H1 (cell line): ENCODE results near the gene SLC9C2. TPM values are rescaled to one million over a fixed set of nuclear protein-coding genes. Genes with fewer than 3 reads are reported as not detected.

Experiments used
- CTCF ChIA-PET: fragments of 300-600 bp; sonication (Branson Sonifier 250); formaldehyde crosslinking; loops from one replicate; lab custom pipeline; 2021; ENCODE audit not compliant: partially characterized antibody; lab: Charles Lee
- POLR2A ChIA-PET: fragments of 300-600 bp; sonication (Branson Sonifier 250); formaldehyde crosslinking; loops from one replicate; lab custom pipeline; 2021; ENCODE audit warnings: inconsistent platforms; ENCODE audit not compliant: partially characterized antibody; lab: Charles Lee
- DNase-seq, 2 experiments: peaks; one replicate each; pipeline versions ENCODE4 v3.0.0 to v3.0.0-alpha.2; 2010 to 2022; ENCODE audit warnings: low spot score in 2 of 2, low read depth in 1 of 2, mixed read lengths in 1 of 2
- FAIRE-seq: peaks from 2 replicates; lab custom pipeline; 2011; peaks lifted over from hg19 to GRCh38; lab: Jason Lieb, UNC
- H2AFZ ChIP-seq: 2 replicates; pipeline ENCODE4 v1.8.1; 2012; ENCODE audit warnings: low read length, inconsistent platforms
- H2AK5ac ChIP-seq: 2 replicates; pipeline ENCODE4 v1.6.1; 2013; ENCODE audit warnings: low read depth, low read length
- H2BK120ac ChIP-seq: replicated peaks from 2 replicates; pipeline ENCODE3; 2013; ENCODE audit warnings: low read depth, low read length, inconsistent platforms
- H2BK12ac ChIP-seq: 2 replicates; pipeline ENCODE4 v1.6.1; 2013; ENCODE audit warnings: low read depth, low read length
- H2BK15ac ChIP-seq: 2 replicates; pipeline ENCODE4 v1.6.1; 2013; ENCODE audit warnings: low read length
- H2BK20ac ChIP-seq: 2 replicates; pipeline ENCODE4 v1.6.1; 2013; ENCODE audit warnings: low read length
- H2BK5ac ChIP-seq: 2 replicates; pipeline ENCODE4 v1.6.1; 2013; ENCODE audit warnings: low read depth, low read length
- H3K14ac ChIP-seq: 2 replicates; pipeline ENCODE4 v1.6.1; 2013; ENCODE audit warnings: inconsistent platforms; ENCODE audit not compliant: insufficient read length
- H3K18ac ChIP-seq: 2 replicates; pipeline ENCODE4 v1.6.1; 2013; ENCODE audit warnings: low read length; ENCODE audit errors: extremely low read depth
- H3K23ac ChIP-seq: 2 replicates; pipeline ENCODE4 v1.6.1; 2013; ENCODE audit warnings: inconsistent platforms; ENCODE audit not compliant: insufficient read length
- H3K23me2 ChIP-seq: 2 replicates; pipeline ENCODE4 v1.6.1; 2013; ENCODE audit warnings: low read depth, low read length
- H3K27ac ChIP-seq: 2 replicates; pipeline ENCODE4 v1.6.1; 2011; ENCODE audit warnings: low read depth, low read length, inconsistent platforms
- H3K27me3 ChIP-seq, 4 experiments: replicated peaks in 1 of 4; 1 replicate in 1 of 4; 2 replicates in 3 of 4; pipeline versions ENCODE4 v1.6.1 to v1.8.1; 2011 to 2013; ENCODE audit warnings: low read length in 3 of 4, mild to moderate bottlenecking in 3 of 4, inconsistent platforms in 2 of 4, mixed read lengths in 2 of 4, moderate library complexity in 1 of 4; ENCODE audit not compliant: control insufficient read depth in 3 of 4, insufficient read depth in 3 of 4; ENCODE audit errors: extremely low read depth in 1 of 4
- H3K36me3 ChIP-seq, 4 experiments: 2 replicates each; pipeline versions ENCODE4 v1.6.1 to v1.8.1; 2011 to 2013; ENCODE audit warnings: mild to moderate bottlenecking in 4 of 4, low read length in 3 of 4, moderate library complexity in 2 of 4, control low read depth in 1 of 4, inconsistent platforms in 1 of 4; ENCODE audit not compliant: insufficient read depth in 4 of 4, control insufficient read depth in 2 of 4
- H3K4ac ChIP-seq: replicated peaks from 2 replicates; pipeline ENCODE3; 2013; ENCODE audit warnings: low read length, low read depth, mixed read lengths, inconsistent platforms; ENCODE audit not compliant: insufficient read length
- H3K4me1 ChIP-seq, 4 experiments: replicated peaks in 1 of 4; 1 replicate in 1 of 4; 2 replicates in 3 of 4; pipeline versions ENCODE4 v1.6.1 to v1.8.1; 2011 to 2013; ENCODE audit warnings: low read length in 3 of 4, inconsistent platforms in 2 of 4, mixed read lengths in 1 of 4; ENCODE audit not compliant: insufficient read depth in 4 of 4, control insufficient read depth in 3 of 4
- H3K4me2 ChIP-seq, 2 experiments: 2 replicates each; pipeline versions ENCODE4 v1.6.1 to v1.8.1; 2011 to 2013; ENCODE audit warnings: low read depth in 2 of 2, low read length in 2 of 2, control low read depth in 1 of 2, inconsistent platforms in 1 of 2, mild to moderate bottlenecking in 1 of 2; ENCODE audit not compliant: insufficient read depth in 1 of 2
- H3K4me3 ChIP-seq, 4 experiments: fragments of 200-600, 300-600 bp in 1 of 4; sonication (generic), shearing (Covaris generic), sonication (Bioruptor Twin) in 1 of 4; 2 replicates each; pipeline versions ENCODE4 v1.5.1 to v1.8.1; 2011 to 2016; ENCODE audit warnings: low read length in 4 of 4, low read depth in 3 of 4, control low read depth in 2 of 4, inconsistent platforms in 2 of 4, mild to moderate bottlenecking in 2 of 4, mixed read lengths in 1 of 4, moderate library complexity in 1 of 4; ENCODE audit not compliant: insufficient read depth in 2 of 4; ENCODE audit errors: extremely low read depth in 1 of 4
- H3K56ac ChIP-seq: replicated peaks from 2 replicates; pipeline ENCODE3; 2013; ENCODE audit warnings: low read depth, mild to moderate bottlenecking, mixed read lengths, low read length, inconsistent platforms; ENCODE audit not compliant: insufficient read length
- H3K79me1 ChIP-seq: 2 replicates; pipeline ENCODE4 v1.6.1; 2013; ENCODE audit warnings: low read depth, low read length, control low read depth
- H3K79me2 ChIP-seq, 2 experiments: 2 replicates each; pipeline versions ENCODE4 v1.6.1 to v1.8.1; 2012 to 2013; ENCODE audit warnings: low read length in 2 of 2, mild to moderate bottlenecking in 2 of 2, inconsistent platforms in 1 of 2; ENCODE audit not compliant: insufficient read depth in 2 of 2, control insufficient read depth in 1 of 2
- H3K9ac ChIP-seq, 4 experiments: replicated peaks in 1 of 4; 1 replicate in 1 of 4; 2 replicates in 3 of 4; pipeline versions ENCODE4 v1.6.1 to v1.8.1; 2011 to 2013; ENCODE audit warnings: low read depth in 3 of 4, low read length in 3 of 4, control low read depth in 2 of 4, mild to moderate bottlenecking in 2 of 4, moderate library complexity in 2 of 4, inconsistent platforms in 1 of 4; ENCODE audit errors: extremely low read depth in 1 of 4
- H3K9me3 ChIP-seq, 2 experiments: 2 replicates each; pipeline versions ENCODE4 v1.6.1 to v1.8.1; 2012 to 2013; ENCODE audit warnings: mild to moderate bottlenecking in 2 of 2, moderate library complexity in 2 of 2, control low read depth in 1 of 2, inconsistent platforms in 1 of 2, low read depth in 1 of 2, low read length in 1 of 2, mixed read lengths in 1 of 2; ENCODE audit not compliant: insufficient read depth in 2 of 2
- H4K20me1 ChIP-seq, 2 experiments: replicated peaks in 1 of 2; 2 replicates each; pipeline versions ENCODE3 to v1.8.1; 2011 to 2013; ENCODE audit warnings: inconsistent platforms in 2 of 2, low read length in 2 of 2, mild to moderate bottlenecking in 1 of 2; ENCODE audit not compliant: insufficient read depth in 2 of 2, control insufficient read depth in 1 of 2
- H4K5ac ChIP-seq: 2 replicates; pipeline ENCODE4 v1.6.1; 2013; ENCODE audit warnings: low read length, low read depth, mixed read lengths, inconsistent platforms; ENCODE audit not compliant: insufficient read length
- H4K8ac ChIP-seq: 2 replicates; pipeline ENCODE4 v1.8.0; 2013; ENCODE audit warnings: mild to moderate bottlenecking, moderate library complexity, low read length, inconsistent platforms; ENCODE audit not compliant: insufficient read depth; ENCODE audit errors: extremely low read depth
- H4K91ac ChIP-seq: replicated peaks from 2 replicates; pipeline ENCODE3; 2013; ENCODE audit warnings: low read length, mixed read lengths, inconsistent platforms; ENCODE audit not compliant: insufficient read length
- EGR1 ChIP-seq: IDR thresholded peaks from 2 replicates; pipeline ENCODE4 v1.6.1; 2011; ENCODE audit warnings: low read depth, low read length, borderline replicate concordance
- MAFK ChIP-seq: IDR thresholded peaks from 2 replicates; pipeline ENCODE4 v1.6.1; 2012; ENCODE audit warnings: low read depth, mild to moderate bottlenecking, improper control_type of control experiment, low read length
- SP2 ChIP-seq: IDR thresholded peaks from 2 replicates; pipeline ENCODE4 v1.6.1; 2012; ENCODE audit warnings: mild to moderate bottlenecking, low read length, inconsistent platforms
- TEAD4 ChIP-seq: IDR thresholded peaks from 2 replicates; pipeline ENCODE4 v1.6.1; 2012; ENCODE audit warnings: low read depth, low read length, inconsistent platforms, mixed read lengths
- ZNF274 ChIP-seq: IDR thresholded peaks from 2 replicates; pipeline ENCODE4 v1.7.0; 2012; ENCODE audit warnings: low read length, borderline replicate concordance; ENCODE audit errors: extremely low read depth
- WGBS, 2 experiments: shearing (Covaris generic) in 1 of 2; methylation state at CpG; one replicate each; pipeline versions ENCODE4 v1.1.6 to v1.1.7; 2013 to 2015; ENCODE audit warnings: low lambda C conversion rate in 2 of 2, mixed read lengths in 2 of 2, inconsistent platforms in 1 of 2, low coverage in 1 of 2, missing lambda C conversion rate in 1 of 2; ENCODE audit not compliant: insufficient replicate concordance in 2 of 2, insufficient coverage in 1 of 2, insufficient read length in 1 of 2; ENCODE audit errors: extremely low coverage in 1 of 2, missing lambda C conversion rate in 1 of 2; 5-methylcytosine and 5-hydroxymethylcytosine counted together
- polyA plus RNA-seq, 7 experiments: library from polyadenylated mRNA; depleted of rRNA in 3 of 7; stranded (reverse) in 5 of 7; unstranded in 2 of 7; fragments of >200 nt in 5 of 7; fragments of 200-250 nt in 2 of 7; gene quantifications; 1 replicate in 5 of 7; 2 replicates in 1 of 7; 4 replicates in 1 of 7; pipeline versions ENCODE4 v1.2.1 to v1.2.3, GENCODE V29; 2011 to 2013; ENCODE audit warnings: missing spikeins in 2 of 7, mixed read lengths in 2 of 7
- total RNA-seq: library from RNA; stranded (reverse); fragmentation: NEBNext Ultra II Directional; extraction: Animal tissue kit (Norgen Biotek cat#: 25700); gene quantifications from 2 replicates; pipeline ENCODE4 v1.2.1, GENCODE V29; 2021
- TF ChIP-seq, protein P1 (sequence below), 3 experiments: IDR thresholded peaks; 1 replicate in 2 of 3; 2 replicates in 1 of 3; pipeline versions ENCODE4 v1.5.1 to v1.6.1; 2011; ENCODE audit warnings: low read length in 3 of 3, mild to moderate bottlenecking in 3 of 3, inconsistent platforms in 2 of 3, low read depth in 1 of 3, moderate library complexity in 1 of 3; ENCODE audit not compliant: insufficient read depth in 1 of 3; ENCODE audit errors: control extremely low read depth in 1 of 3

The SLC9C2 gene
- total and polyA plus RNA-seq, 2 of the 8 experiments (the other 6 are each of a cell fraction or from before 2014, with no cell fraction given): not detected

DNA sequence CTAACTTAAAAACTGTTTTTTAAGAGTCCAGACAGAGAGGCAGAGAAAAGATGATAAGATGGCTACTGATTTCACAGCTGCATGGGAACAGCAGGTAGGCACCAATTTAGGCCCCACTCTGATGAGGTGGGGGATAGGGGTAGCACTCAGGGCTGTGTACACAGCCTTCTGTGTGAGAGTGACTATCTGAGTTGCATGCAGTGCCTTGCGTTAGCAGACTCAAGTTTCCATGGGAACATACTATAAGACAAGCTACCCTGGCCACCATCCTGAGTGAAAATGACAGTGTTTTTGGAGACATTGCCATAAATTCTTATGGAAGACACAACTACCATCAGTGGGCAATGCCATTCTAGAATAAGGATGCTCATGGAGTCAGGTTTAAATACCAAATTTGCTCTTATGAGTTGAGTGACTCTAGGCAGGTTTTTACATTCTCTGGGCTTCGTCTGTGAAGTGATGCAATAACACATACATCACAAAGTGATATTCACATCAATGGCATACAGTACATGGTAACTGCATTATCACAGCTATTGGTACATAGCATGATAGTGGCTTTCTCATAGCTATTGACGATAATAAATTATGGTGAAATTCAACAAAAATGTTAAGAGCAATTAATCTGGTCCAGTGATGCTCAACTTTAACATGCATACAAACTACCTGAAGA lies 30.5 kb downstream of the SLC9C2 start:
- Histone ChIP-seq H2AFZ (no peak overlapping the region), H3K23me2 (no peaks in the 10 kb centered on the region), H3K4me2 (no peak overlapping the region), H3K4me1 (no peaks in the 10 kb centered on the region), H4K5ac (no peak overlapping the region), H4K8ac (no peak overlapping the region), H3K4me3 (no peak overlapping the region), H2BK5ac (no peak overlapping the region), H3K18ac (no peak overlapping the region), H3K9ac (no peak overlapping the region), H2BK120ac (no peak overlapping the region), H3K27ac (no peak overlapping the region), H3K79me2 (no peaks in the 10 kb centered on the region), H2AK5ac (no peak overlapping the region), H3K23ac (no peak overlapping the region), H2BK20ac (no peak overlapping the region), H4K91ac (no peak overlapping the region), H2BK15ac (no peak overlapping the region), H3K56ac (no peak overlapping the region), H3K36me3 (no peaks in the 10 kb centered on the region), H3K9me3 (no peaks in the 10 kb centered on the region), H4K20me1 (no peaks in the 10 kb centered on the region), H3K4ac (no peak overlapping the region), H2BK12ac (no peak overlapping the region), H3K27me3 (no peaks in the 10 kb centered on the region), H3K14ac (no peak overlapping the region), H3K79me1 (no peaks in the 10 kb centered on the region)
- CTCF ChIA-PET: interaction anchor here (1.1 to 1.2 kb wide), 2 partner anchors 11 to 65 kb away, joined by 3 read pairs; no protein-coding TSS in a partner anchor
- TF ChIP-seq TEAD4 (no peak), MAFK (no peak), SP2 (no peak), ZNF274 (no peak), EGR1 (no peak)
- TF ChIP-seq, protein P1, sequence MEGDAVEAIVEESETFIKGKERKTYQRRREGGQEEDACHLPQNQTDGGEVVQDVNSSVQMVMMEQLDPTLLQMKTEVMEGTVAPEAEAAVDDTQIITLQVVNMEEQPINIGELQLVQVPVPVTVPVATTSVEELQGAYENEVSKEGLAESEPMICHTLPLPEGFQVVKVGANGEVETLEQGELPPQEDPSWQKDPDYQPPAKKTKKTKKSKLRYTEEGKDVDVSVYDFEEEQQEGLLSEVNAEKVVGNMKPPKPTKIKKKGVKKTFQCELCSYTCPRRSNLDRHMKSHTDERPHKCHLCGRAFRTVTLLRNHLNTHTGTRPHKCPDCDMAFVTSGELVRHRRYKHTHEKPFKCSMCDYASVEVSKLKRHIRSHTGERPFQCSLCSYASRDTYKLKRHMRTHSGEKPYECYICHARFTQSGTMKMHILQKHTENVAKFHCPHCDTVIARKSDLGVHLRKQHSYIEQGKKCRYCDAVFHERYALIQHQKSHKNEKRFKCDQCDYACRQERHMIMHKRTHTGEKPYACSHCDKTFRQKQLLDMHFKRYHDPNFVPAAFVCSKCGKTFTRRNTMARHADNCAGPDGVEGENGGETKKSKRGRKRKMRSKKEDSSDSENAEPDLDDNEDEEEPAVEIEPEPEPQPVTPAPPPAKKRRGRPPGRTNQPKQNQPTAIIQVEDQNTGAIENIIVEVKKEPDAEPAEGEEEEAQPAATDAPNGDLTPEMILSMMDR (IDR thresholded peaks at IDR 0.05; ENCODE audit: control extremely low read depth in 1 of 3, insufficient read depth in 1 of 3, low read depth in 1 of 3, low read length in 3 of 3): no peak
- no peak for DNase-seq
- POLR2A ChIA-PET: no interaction called here
- FAIRE-seq: no peak
- 87% methylated on average over 3 of the region's 3 CpGs; no CpG with 5 or more reads in 1 of the 2 experiments for WGBS, 2 experiments
